HG02642 (cell line): Measurements from ENCODE around the gene CDC6.

ENCODE experiments used
- ATAC-seq: cut with Tn5 transposase; IDR thresholded peaks from one replicate; pipeline ENCODE4 v1.9.1; 2021; ENCODE audit warnings: mild to moderate bottlenecking; ENCODE audit not compliant: unreplicated experiment, poor library complexity

Gene CDC6

DNA sequence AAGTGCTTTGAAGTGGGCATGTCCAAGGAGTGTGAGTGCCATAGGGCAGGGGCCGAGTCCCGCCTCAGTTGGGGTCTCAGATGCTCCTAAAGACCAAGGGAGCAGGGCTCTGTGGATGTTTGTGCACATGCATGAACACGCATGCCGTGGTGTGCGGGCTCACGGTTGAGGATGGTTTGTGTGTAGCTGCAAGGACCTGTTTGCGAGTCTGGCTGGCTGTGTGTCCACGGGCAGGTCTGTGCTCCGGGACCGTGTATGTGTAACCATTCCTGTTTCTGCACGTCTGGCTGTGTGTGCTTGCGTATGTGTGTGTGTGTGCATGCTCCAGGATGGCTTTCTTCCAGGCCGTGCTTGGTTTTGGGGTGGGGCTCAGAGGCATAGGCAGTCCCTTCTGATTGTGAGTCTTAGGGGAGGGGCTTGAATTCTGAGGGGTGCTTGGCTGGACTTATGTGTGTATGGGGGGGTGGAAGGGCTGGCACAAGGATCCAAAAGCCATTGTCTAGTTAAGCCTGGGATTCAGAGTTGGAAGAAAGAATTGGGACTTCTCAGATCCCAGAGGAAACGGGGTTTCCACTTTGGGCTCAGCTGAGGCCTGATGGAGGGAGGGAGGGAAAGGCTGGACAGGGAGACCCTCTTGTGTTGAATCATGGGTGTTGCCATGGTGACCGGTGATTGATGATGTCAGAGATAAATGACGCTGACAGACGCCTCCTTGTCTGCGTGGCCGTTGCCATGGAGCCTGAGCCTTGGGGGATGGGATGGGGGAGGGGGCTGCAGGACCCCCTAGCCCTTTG is 62.4 kb downstream of the CDC6 start:
- no peak for ATAC-seq

DNA sequence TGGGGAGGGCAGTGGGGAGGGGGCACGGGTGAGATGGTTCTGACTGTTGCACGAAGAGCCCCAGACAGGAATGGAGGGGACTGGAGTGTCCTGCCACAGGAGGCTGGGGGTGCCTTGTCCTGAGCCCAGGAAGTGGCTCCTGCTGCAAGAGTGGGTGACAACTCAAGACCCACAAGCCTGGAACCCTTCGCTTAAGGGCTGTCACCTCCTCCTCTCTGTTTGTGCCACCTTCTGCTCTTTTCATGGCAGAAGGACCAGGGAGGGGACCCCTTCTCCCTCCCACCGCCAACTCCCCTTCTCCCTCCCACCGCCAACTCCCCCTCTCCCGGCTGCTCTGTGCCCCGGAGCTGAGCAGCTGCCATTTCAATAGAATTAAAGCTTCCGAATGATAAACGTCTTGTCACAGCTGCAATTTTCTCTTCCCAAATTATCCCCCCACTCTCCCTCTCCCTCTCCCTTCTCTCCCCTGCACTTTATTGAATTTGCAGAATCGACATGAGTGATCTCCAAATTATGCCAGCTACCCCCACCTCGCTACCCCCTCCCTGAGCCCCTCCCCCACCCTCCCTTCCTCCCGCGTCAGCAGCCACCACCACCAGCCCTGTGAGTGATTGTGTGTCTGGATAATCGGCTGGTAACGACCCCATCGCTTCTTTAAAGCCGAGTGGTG is 63.1 kb downstream of the CDC6 start:
- ATAC-seq: no peak

DNA sequence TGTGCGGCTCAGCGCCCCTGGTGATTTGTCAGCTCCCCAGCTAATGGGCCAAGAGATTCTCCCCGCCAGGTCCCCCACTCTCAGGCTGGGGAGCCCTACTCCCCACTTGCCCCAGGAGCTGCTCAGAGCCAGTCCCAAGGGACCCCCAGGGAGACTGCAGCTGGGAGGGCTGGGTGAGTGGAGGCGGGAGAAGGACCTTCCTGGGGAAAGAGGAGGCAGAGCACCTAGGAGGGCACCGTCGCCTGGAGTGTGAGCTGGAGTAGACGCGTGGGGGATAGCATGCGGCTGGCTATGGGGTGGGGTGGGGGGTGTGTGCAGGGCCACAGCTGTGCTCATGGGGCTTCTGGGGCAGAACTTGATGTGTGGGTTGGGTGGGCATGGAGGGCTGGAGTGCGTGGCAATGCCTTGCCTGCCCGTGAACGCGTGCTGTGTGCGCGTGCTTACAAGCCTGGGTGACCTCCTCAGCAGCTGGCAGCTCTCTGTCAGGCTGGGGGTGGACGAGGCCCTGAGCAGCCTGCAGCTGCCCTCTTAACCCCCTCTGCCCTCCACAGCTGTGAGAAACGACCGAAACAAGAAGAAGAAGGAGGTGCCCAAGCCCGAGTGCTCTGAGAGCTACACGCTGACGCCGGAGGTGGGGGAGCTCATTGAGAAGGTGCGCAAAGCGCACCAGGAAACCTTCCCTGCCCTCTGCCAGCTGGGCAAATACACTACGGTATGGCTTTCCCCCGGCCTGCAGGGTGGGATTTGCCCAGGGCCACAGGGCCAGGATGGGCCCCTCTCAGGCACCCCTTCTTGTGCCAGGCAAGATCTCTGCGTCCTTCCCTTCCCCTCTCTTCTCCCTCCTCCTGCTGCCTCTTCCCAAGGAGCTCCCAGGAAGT is 63.9 kb downstream of the CDC6 start:
- ATAC-seq: no peak

DNA sequence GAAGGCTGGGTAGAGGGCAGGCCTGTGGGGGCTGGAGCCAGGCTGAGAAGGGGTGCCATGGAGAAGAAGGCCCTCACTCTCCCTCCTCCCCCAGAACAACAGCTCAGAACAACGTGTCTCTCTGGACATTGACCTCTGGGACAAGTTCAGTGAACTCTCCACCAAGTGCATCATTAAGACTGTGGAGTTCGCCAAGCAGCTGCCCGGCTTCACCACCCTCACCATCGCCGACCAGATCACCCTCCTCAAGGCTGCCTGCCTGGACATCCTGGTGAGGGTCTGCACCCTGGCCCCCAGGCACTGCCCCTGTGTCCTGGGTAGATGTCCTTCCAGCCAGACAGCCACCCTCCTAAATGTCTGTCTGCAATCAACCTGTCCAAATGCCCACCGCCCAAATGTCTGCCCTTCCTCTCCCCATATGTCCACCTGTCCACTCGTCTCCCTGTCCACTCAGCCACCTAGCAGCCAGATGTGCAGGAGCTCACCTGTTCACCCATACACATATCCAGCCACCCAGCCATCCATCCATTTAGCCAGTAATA is 64.6 kb downstream of the CDC6 start:
- no peak for ATAC-seq

DNA sequence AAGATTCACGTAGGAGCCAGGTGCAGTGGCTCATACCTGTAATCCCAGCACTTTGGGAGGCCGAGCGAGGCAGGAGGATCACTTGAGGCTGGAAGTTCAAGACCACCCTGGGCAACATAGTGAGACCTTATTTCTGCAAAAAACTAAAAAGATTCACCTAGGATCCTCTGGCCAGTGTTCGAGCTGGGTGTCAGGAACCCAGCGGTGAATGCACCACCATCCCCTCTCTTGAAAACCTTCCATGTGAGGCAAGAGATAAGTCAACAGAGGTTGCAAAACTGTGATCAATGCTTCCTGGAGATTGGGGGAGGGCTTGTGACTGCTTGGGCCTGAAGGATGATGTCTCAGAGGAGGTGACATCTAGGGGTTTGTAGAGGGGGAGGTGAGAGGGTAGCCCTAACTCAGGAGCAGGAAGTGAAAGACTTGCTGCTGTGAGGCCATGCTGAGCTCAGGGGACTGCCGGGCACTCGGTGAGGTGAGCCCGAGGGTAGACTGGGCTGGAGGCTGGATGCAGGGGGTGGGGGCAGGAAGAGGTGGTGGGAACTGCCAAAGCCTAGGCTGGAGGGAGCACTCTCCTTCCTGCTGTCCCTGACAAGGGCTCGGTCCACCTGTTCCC is 65.2 kb downstream of the CDC6 start:
- no peak for ATAC-seq
